H9 (cell line): Measurements from ENCODE around the gene TMEM108. TPM values are rescaled to one million over a fixed set of nuclear protein-coding genes. Genes with fewer than 3 reads are reported as not detected.

Experiments
- DNase-seq: peaks from one replicate; pipeline ENCODE4 v3.0.0-alpha.2; 2017
- H2AFZ ChIP-seq: one replicate; pipeline ENCODE4 v1.6.1; 2013; ENCODE audit warnings: mild to moderate bottlenecking, low read length, control low read depth, moderate library complexity
- H2AK5ac ChIP-seq: 2 replicates; pipeline ENCODE4 v1.6.1; 2013; ENCODE audit warnings: low read length, control low read depth, mixed read lengths; ENCODE audit not compliant: insufficient read length
- H2BK120ac ChIP-seq: one replicate; pipeline ENCODE4 v1.6.1; 2013; ENCODE audit warnings: low read depth, mild to moderate bottlenecking, low read length, control low read depth, inconsistent platforms; ENCODE audit not compliant: poor library complexity, severe bottlenecking
- H2BK12ac ChIP-seq: 2 replicates; pipeline ENCODE4 v1.6.1; 2013; ENCODE audit warnings: low read length, control low read depth, mixed read lengths, low read depth; ENCODE audit not compliant: insufficient read length
- H2BK15ac ChIP-seq: 2 replicates; pipeline ENCODE4 v1.6.1; 2013; ENCODE audit warnings: low read depth, low read length, control low read depth
- H2BK20ac ChIP-seq: one replicate; pipeline ENCODE4 v1.6.1; 2013; ENCODE audit warnings: low read depth, mild to moderate bottlenecking, low read length, control low read depth, inconsistent platforms; ENCODE audit not compliant: poor library complexity, severe bottlenecking
- H2BK5ac ChIP-seq: 2 replicates; pipeline ENCODE4 v1.6.1; 2013; ENCODE audit warnings: low read length, control low read depth, mixed read lengths; ENCODE audit not compliant: insufficient read length
- H3K14ac ChIP-seq: 2 replicates; pipeline ENCODE4 v1.6.1; 2013; ENCODE audit warnings: low read length, control low read depth; ENCODE audit not compliant: insufficient read depth
- H3K18ac ChIP-seq: 2 replicates; pipeline ENCODE4 v1.6.1; 2013; ENCODE audit warnings: low read depth, mild to moderate bottlenecking, mixed read lengths, low read length, control low read depth; ENCODE audit not compliant: insufficient read length
- H3K23ac ChIP-seq: 2 replicates; pipeline ENCODE4 v1.6.1; 2013; ENCODE audit warnings: low read length, control low read depth, mixed read lengths, low read depth; ENCODE audit not compliant: insufficient read length
- H3K23me2 ChIP-seq: 2 replicates; pipeline ENCODE4 v1.6.1; 2013; ENCODE audit warnings: low read depth, mild to moderate bottlenecking, mixed read lengths, low read length, control low read depth; ENCODE audit not compliant: insufficient read length, poor library complexity, severe bottlenecking
- H3K27ac ChIP-seq: 2 replicates; pipeline ENCODE4 v1.5.1; 2013; ENCODE audit warnings: low read length, control low read depth, mixed read lengths, low read depth; ENCODE audit not compliant: insufficient read length
- H3K27me3 ChIP-seq: 2 replicates; pipeline ENCODE4 v1.6.1; 2013; ENCODE audit warnings: low read length, control low read depth, inconsistent platforms; ENCODE audit not compliant: insufficient read depth
- H3K4ac ChIP-seq: 2 replicates; pipeline ENCODE4 v1.6.1; 2013; ENCODE audit warnings: low read depth, mild to moderate bottlenecking, control low read depth, inconsistent platforms, low read length, moderate library complexity
- H3K4me1 ChIP-seq: 2 replicates; pipeline ENCODE4 v1.6.1; 2013; ENCODE audit warnings: low read length, control low read depth, inconsistent platforms; ENCODE audit not compliant: insufficient read depth
- H3K4me2 ChIP-seq: 2 replicates; pipeline ENCODE4 v1.6.1; 2013; ENCODE audit warnings: low read length, control low read depth, mixed read lengths; ENCODE audit not compliant: insufficient read length, insufficient read depth
- H3K56ac ChIP-seq: 2 replicates; pipeline ENCODE4 v1.6.1; 2013; ENCODE audit warnings: low read depth, mild to moderate bottlenecking, mixed read lengths, low read length, control low read depth; ENCODE audit not compliant: insufficient read length
- H3K79me1 ChIP-seq: 2 replicates; pipeline ENCODE4 v1.6.1; 2013; ENCODE audit warnings: low read depth, mild to moderate bottlenecking, moderate library complexity, low read length, control low read depth, inconsistent platforms; ENCODE audit not compliant: insufficient read depth, poor library complexity, severe bottlenecking
- H3K79me2 ChIP-seq: 2 replicates; pipeline ENCODE4 v1.6.1; 2013; ENCODE audit warnings: low read length, control low read depth, inconsistent platforms; ENCODE audit not compliant: insufficient read depth
- H3K9ac ChIP-seq: 2 replicates; pipeline ENCODE4 v1.6.1; 2013; ENCODE audit warnings: low read length, control low read depth, mixed read lengths; ENCODE audit not compliant: insufficient read length; ENCODE audit errors: extremely low read depth
- H3K9me3 ChIP-seq: one replicate; pipeline ENCODE4 v1.6.1; 2013; ENCODE audit warnings: low read depth, low read length, inconsistent platforms; ENCODE audit not compliant: control insufficient read depth
- H3T11ph ChIP-seq: one replicate; pipeline ENCODE4 v1.6.1; 2013; ENCODE audit warnings: mild to moderate bottlenecking, low read length, control low read depth, inconsistent platforms
- H4K20me1 ChIP-seq: one replicate; pipeline ENCODE4 v1.6.1; 2013; ENCODE audit not compliant: control insufficient read depth, insufficient read length, insufficient read depth
- H4K5ac ChIP-seq: 2 replicates; pipeline ENCODE4 v1.6.1; 2013; ENCODE audit warnings: low read depth, mild to moderate bottlenecking, mixed read lengths, low read length, control low read depth; ENCODE audit not compliant: insufficient read length
- H4K8ac ChIP-seq: replicated peaks from 2 replicates; pipeline ENCODE4 v1.6.1; 2013; ENCODE audit warnings: low read length, control low read depth, mixed read lengths, low read depth; ENCODE audit not compliant: insufficient read length
- H4K91ac ChIP-seq: 2 replicates; pipeline ENCODE4 v1.6.1; 2013; ENCODE audit warnings: low read depth, mild to moderate bottlenecking, moderate library complexity, mixed read lengths, low read length, control low read depth; ENCODE audit not compliant: insufficient read length
- H3K27ac Mint-ChIP-seq, 3 experiments: 2 replicates in 2 of 3; 3 replicates in 1 of 3; pipeline ENCODE4 v1.8.0; 2020 to 2021; ENCODE audit warnings: mixed read lengths in 3 of 3, mild to moderate bottlenecking in 1 of 3, moderate library complexity in 1 of 3
- H3K27me3 Mint-ChIP-seq: 2 replicates; pipeline ENCODE4 v1.8.0; 2021; ENCODE audit warnings: low read depth, mild to moderate bottlenecking, moderate library complexity, mixed read lengths
- H3K36me3 Mint-ChIP-seq, 3 experiments: 2 replicates in 2 of 3; 3 replicates in 1 of 3; pipeline ENCODE4 v1.8.0; 2020 to 2021; ENCODE audit warnings: low read depth in 3 of 3, mixed read lengths in 3 of 3; ENCODE audit not compliant: insufficient read depth in 1 of 3
- H3K4me1 Mint-ChIP-seq, 2 experiments: 2 replicates each; pipeline ENCODE4 v1.8.0; 2020; ENCODE audit warnings: mixed read lengths in 2 of 2
- H3K4me3 Mint-ChIP-seq, 2 experiments: 2 replicates in 1 of 2; 3 replicates in 1 of 2; pipeline ENCODE4 v1.8.0; 2020 to 2021; ENCODE audit warnings: mild to moderate bottlenecking in 2 of 2, mixed read lengths in 2 of 2, moderate library complexity in 1 of 2
- H3K9me3 Mint-ChIP-seq, 2 experiments: 2 replicates in 1 of 2; 3 replicates in 1 of 2; pipeline ENCODE4 v1.8.0; 2020; ENCODE audit warnings: mild to moderate bottlenecking in 2 of 2, mixed read lengths in 2 of 2, moderate library complexity in 1 of 2
- CTCF ChIP-seq: fragments of 200-600 bp; sonication (generic); conservative IDR thresholded peaks from 3 replicates; pipeline ENCODE4 v1.8.0; 2021; ENCODE audit warnings: antibody characterized with exemption, mild to moderate bottlenecking
- WGBS: extraction: QIAGEN DNeasy Blood & Tissue Kit; methylation state at CpG from one replicate; pipeline ENCODE4 v1.1.7; 2013; ENCODE audit warnings: missing lambda C conversion rate, low lambda C conversion rate, mixed read lengths; ENCODE audit not compliant: insufficient read length; ENCODE audit errors: extremely low coverage; 5-methylcytosine and 5-hydroxymethylcytosine counted together
- total RNA-seq: library from RNA; stranded (reverse); gene quantifications from 2 replicates; pipeline ENCODE4 v1.2.1, GENCODE V29; 2021

The TMEM108 gene
- total RNA-seq, 1 experiment from 2014 or later, result 5.0 TPM

GRCh38 chr3:133211449-133211848 lies 173.3 kb downstream of the TMEM108 start:
- H3K4me3 Mint-ChIP-seq, result no peak overlapping the region
- H3K23ac ChIP-seq, result no peak overlapping the region
- no peak overlapping the region for H3K14ac ChIP-seq
- no peak for TF ChIP-seq CTCF
- no peak overlapping the region for H4K8ac ChIP-seq
- H3K27me3 Mint-ChIP-seq, result no peaks in the 10 kb centered on the region
- H3T11ph ChIP-seq, result no peak overlapping the region
- H2BK120ac ChIP-seq, result no peak overlapping the region
- H3K4me2 ChIP-seq, result peak overlapping the region; percentile 24
- peak overlapping the region; percentile 81 for H3K27ac ChIP-seq
- H2BK12ac ChIP-seq, result no peak overlapping the region
- H3K23me2 ChIP-seq, result no peaks in the 10 kb centered on the region
- H3K4me1 ChIP-seq, result peaks cover 8% of the 10 kb centered on the region; the same call in 1 of the 2 replicates
- H4K20me1 ChIP-seq, result no peaks in the 10 kb centered on the region
- peaks cover 42 to 52% of the 10 kb centered on the region in 2 experiments for H3K4me1 Mint-ChIP-seq
- no peak overlapping the region for H3K4ac ChIP-seq
- H3K56ac ChIP-seq, result no peak overlapping the region
- H3K9me3 Mint-ChIP-seq, result no peaks in the 10 kb centered on the region
- peaks cover 2% of the 10 kb centered on the region; the same call in 1 of the 2 replicates for H3K79me2 ChIP-seq
- H3K79me1 ChIP-seq, result no peaks in the 10 kb centered on the region
- DNase-seq, result peak; percentile 59
- H3K27ac Mint-ChIP-seq, result peak overlapping the region; percentile 47 to 89 (median 55); a peak in 4 of 7 replicates
- no peak overlapping the region for H2BK15ac ChIP-seq
- WGBS, result no CpG with 5 or more reads among the region's 2 CpGs
- H3K9ac ChIP-seq, result no peak overlapping the region
- no peak overlapping the region for H4K5ac ChIP-seq
- H4K91ac ChIP-seq, result no peak overlapping the region
- no peak overlapping the region for H2AFZ ChIP-seq
- H2AK5ac ChIP-seq, result no peak overlapping the region
- no peaks in the 10 kb centered on the region for H3K9me3 ChIP-seq
- H3K27me3 ChIP-seq, result no peaks in the 10 kb centered on the region
- H2BK20ac ChIP-seq, result no peak overlapping the region
- no peak overlapping the region for H2BK5ac ChIP-seq
- H3K36me3 Mint-ChIP-seq, result no peaks in the 10 kb centered on the region; a peak in 1 of 7 replicates
- no peak overlapping the region for H3K18ac ChIP-seq
